ENCODE measurements around the gene SMURF1. TPM values are rescaled to one million over a fixed set of nuclear protein-coding genes. Genes with fewer than 3 reads are reported as not detected.

SMURF1 gene
- total and polyA plus RNA-seq, 4 donors: 2.9 to 16.8 (median 5.9) TPM

- DNase-seq (ENCODE audit: low spot score): no peak
- no peak overlapping the region for H3K4me3 ChIP-seq (ENCODE audit: low read depth in 1 of 3, low read length in 3 of 3)
- TF ChIP-seq REST (IDR thresholded peaks at IDR 0.05): no peak
- no peak for TF ChIP-seq JUND (IDR thresholded peaks at IDR 0.05)
- TF ChIP-seq FOXA2 (IDR thresholded peaks at IDR 0.05): no peak
- no peak for TF ChIP-seq ZBTB33 (IDR thresholded peaks at IDR 0.05)
- TF ChIP-seq ATF3 (IDR thresholded peaks at IDR 0.05): no peak
- no peak for TF ChIP-seq RXRA (IDR thresholded peaks at IDR 0.05)
- no peak for TF ChIP-seq HNF4G (IDR thresholded peaks at IDR 0.05)
- TF ChIP-seq SP1 (IDR thresholded peaks at IDR 0.05): no peak
- TF ChIP-seq HNF4A (conservative IDR thresholded peaks at IDR 0.05): no peak
- no peak for TF ChIP-seq TAF1 (conservative IDR thresholded peaks at IDR 0.05)
- TF ChIP-seq NR2F2 (IDR thresholded peaks at IDR 0.05): no peak
- TF ChIP-seq YY1 (IDR thresholded peaks at IDR 0.05): no peak
- TF ChIP-seq CTCF (IDR thresholded peaks at IDR 0.05; ENCODE audit: low read depth, low read length, missing input control): no peak
- no peak for TF ChIP-seq MAX (IDR thresholded peaks at IDR 0.05)
- no peak for TF ChIP-seq FOXA1 (IDR thresholded peaks at IDR 0.05)
- TF ChIP-seq GABPA (IDR thresholded peaks at IDR 0.05 in 1 of 2, conservative IDR thresholded peaks at IDR 0.05 in 1 of 2): no peak
- no peak overlapping the region for H3K9ac ChIP-seq (ENCODE audit: low read depth in 1 of 2, low read length in 2 of 2)
- H3K9me3 ChIP-seq (ENCODE audit: control insufficient read depth in 4 of 4, low read length in 3 of 4): no peaks in the 10 kb centered on the region
- H3K36me3 ChIP-seq (ENCODE audit: control insufficient read depth in 4 of 4, insufficient read depth in 3 of 4, low read depth in 1 of 4, low read length in 3 of 4): no peaks in the 10 kb centered on the region
- 78% methylated on average over 10 of the region's 10 CpGs for WGBS
- no peak overlapping the region for H3K27ac ChIP-seq (ENCODE audit: low read depth in 1 of 2, low read length in 2 of 2)
- peaks cover 4 to 39% (median 31%) of the 10 kb centered on the region in 4 donors for H3K4me1 ChIP-seq (ENCODE audit: control insufficient read depth in 4 of 4, insufficient read depth in 4 of 4, low read length in 3 of 4)
- H3K27me3 ChIP-seq (ENCODE audit: control insufficient read depth in 4 of 4, insufficient read depth in 4 of 4, low read length in 3 of 4): no peaks in the 10 kb centered on the region
These were observed 6.3 kb downstream of the SMURF1 start for GRCh38 chr7:99137411-99138180.
